ENCODE results near the gene VPS51.

VPS51 gene

GRCh38 chr11:65119670-65119995 lies 23.6 kb downstream of the VPS51 start:
- Histone ChIP-seq H3K27ac (no peak overlapping the region), H3K4me3 (no peak overlapping the region)
- no peak for DNase-seq (ENCODE audit: low spot score)
- TF ChIP-seq, protein P1, sequence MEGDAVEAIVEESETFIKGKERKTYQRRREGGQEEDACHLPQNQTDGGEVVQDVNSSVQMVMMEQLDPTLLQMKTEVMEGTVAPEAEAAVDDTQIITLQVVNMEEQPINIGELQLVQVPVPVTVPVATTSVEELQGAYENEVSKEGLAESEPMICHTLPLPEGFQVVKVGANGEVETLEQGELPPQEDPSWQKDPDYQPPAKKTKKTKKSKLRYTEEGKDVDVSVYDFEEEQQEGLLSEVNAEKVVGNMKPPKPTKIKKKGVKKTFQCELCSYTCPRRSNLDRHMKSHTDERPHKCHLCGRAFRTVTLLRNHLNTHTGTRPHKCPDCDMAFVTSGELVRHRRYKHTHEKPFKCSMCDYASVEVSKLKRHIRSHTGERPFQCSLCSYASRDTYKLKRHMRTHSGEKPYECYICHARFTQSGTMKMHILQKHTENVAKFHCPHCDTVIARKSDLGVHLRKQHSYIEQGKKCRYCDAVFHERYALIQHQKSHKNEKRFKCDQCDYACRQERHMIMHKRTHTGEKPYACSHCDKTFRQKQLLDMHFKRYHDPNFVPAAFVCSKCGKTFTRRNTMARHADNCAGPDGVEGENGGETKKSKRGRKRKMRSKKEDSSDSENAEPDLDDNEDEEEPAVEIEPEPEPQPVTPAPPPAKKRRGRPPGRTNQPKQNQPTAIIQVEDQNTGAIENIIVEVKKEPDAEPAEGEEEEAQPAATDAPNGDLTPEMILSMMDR (IDR thresholded peaks at IDR 0.05) = no peak

DNA sequence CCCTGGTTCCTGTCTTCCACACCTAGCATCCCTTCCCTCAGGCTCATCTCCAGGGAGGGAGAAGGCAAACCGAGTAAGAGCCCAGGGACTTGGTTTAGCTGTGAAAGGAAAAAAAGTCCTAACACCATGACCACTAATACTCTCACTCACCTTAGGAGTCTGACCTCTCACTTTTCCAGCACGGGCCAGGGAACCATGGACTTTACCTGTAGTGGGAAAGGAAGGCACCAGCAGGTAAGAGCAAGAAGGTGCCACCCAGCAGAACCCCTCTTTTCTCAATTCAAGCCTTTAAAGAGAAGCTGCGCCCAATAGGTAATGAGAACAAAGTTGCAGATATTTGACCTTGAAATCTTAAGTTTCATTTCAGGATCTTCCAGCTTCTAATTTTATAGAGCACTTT lies 24.8 kb downstream of the VPS51 start:
- peak overlapping the region; percentile 77 for H3K4me3 ChIP-seq
- H3K27ac ChIP-seq = no peak overlapping the region
- TF ChIP-seq, protein P1 (IDR thresholded peaks at IDR 0.05) = no peak
- no peak for DNase-seq (ENCODE audit: low spot score)

- H3K27ac ChIP-seq = peak overlapping the region; percentile 92 to 97
- TF ChIP-seq, protein P1 (IDR thresholded peaks at IDR 0.05) = no peak
- no peak for DNase-seq (ENCODE audit: low spot score)
- H3K4me3 ChIP-seq = peak overlapping the region; percentile 77
These were observed 25.4 kb downstream of the VPS51 start for GRCh38 chr11:65121447-65121864.

DNA sequence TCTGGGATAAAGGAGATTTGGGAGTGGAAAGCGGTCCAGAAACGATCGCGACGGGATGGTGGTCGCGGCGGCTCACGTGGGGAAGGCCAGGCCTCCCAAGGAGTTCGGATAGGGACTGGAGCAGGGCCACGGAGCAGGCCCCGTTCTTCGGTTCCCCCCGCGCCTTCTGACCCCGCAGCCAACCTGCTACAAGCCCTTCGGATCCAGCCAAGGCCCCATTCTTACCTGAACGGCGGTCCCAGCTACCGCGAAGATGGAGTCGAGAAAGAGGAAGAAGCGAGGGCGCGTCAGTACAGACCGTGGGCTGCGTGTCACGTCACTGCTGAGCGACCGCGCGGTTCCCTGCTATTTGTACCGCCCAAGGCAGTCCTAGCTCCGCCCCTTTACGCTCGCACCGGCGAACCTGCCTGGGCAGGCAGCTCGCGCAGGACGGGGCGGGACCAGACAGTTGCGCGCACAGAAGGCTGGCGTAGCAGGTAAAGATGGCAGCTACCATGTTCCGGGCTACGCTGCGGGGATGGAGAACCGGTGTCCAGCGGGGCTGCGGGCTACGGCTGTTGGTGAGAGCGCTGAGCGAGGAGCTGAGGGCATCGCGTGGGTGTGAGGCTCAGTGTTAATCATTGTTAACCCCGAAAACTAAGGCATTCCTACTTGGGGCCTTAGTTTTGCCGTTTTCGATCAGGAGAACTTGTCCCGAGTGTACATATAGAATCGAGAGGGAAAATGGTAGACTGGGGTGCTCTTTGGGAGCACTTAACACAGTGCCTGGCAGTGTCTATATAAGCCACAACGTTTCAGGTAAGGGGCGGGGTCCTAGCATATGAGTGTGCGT lies 26.1 kb downstream of the VPS51 start, which contains the start of the genes FAU and MRPL49:
FAU (minus strand) TSS at position 270 of the 832 bp plus-strand sequence. CDS start 321 bp downstream, outside the sequence.
MRPL49 (plus strand) TSS at position 457 of the 832 bp plus-strand sequence; CDS start at position 483, 26 bp downstream.
- Histone ChIP-seq H3K4me3 (peak within 1 kb of the TSS; percentile 77), H3K27ac (peak within 1 kb of the TSS; percentile 92 to 97)
- TF ChIP-seq, protein P1 (IDR thresholded peaks at IDR 0.05) = no peak
- peak; percentile 98 for DNase-seq (ENCODE audit: low spot score)

DNA sequence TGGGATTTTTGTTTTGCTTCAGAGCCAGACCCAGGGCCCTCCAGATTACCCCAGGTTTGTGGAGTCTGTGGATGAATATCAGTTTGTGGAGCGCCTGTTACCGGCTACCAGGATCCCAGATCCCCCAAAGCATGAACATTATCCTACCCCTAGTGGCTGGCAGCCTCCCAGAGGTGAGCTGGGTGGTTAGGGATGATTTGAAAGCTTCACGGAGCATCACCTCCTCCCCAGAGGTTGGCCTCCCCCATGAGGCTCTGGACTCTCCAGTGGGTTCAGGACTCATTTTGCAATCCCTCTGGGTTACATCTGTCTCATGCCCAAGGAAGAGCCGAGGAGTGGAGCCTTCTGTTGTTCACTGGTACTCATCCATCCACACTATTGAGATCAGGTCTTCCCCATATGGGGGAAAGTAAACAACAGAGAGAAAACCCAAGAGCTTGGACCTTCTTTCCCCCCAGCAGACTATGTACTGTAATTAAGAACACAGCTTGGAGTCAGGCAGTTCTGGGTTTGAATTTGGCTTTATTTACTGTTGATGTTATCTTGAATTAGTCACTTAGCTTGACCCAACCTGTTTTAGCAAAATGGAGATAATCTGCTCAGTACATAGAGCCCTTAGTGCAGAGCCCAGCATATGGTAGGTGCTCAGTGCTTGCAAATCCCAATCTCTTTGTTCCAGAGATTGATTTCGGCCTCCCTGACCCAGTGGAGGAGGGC lies 28.6 kb downstream of the VPS51 start:
- TF ChIP-seq, protein P1 (IDR thresholded peaks at IDR 0.05) = no peak
- peak; percentile 56 for DNase-seq (ENCODE audit: low spot score)
- H3K27ac ChIP-seq = no peak overlapping the region
- H3K4me3 ChIP-seq = no peak overlapping the region

DNA sequence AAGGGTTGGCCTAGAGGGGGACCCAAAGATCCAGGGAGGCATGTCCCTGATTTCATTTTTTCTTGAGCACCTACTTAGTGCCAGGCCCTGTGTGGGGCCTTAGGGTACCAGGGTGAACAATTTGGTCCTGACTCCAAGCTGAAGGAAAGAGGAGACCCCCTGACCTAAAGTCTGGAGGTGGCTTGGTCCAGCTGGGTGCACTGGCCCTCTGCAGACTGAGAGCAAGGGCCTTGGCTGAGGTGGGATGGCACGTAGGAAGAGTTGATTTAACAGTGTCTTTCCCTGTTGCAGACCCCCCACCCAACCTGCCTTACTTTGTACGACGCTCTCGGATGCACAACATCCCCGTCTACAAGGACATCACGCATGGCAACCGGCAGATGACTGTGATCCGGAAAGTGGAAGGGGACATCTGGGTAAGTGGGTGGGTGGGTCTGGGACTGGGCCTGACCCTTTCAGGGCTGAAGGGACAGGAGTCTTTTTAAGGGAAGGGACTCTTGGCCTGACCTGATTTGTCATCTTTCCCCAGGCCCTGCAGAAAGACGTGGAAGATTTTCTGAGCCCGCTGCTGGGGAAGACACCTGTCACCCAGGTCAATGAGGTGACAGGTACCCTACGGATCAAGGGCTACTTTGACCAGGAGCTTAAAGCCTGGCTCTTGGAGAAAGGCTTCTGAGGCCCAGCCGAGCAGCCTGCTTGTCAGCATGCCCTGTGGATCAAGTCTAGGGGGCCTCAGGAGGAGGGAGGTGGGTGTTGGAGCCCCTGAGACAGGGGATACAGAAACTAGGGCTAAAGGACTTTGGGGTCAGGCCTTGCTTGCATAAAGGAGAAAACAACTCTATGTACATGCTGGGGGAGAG lies 29.4 kb downstream of the VPS51 start:
- no peak overlapping the region for H3K27ac ChIP-seq
- H3K4me3 ChIP-seq = no peak overlapping the region
- DNase-seq (ENCODE audit: low spot score) = peak; percentile 58
- TF ChIP-seq, protein P1 (IDR thresholded peaks at IDR 0.05) = no peak
